Upper lobe of left lung (tissue), 6 donors: ENCODE measurements around the gene MEIOSIN. TPM values are rescaled to one million over a fixed set of nuclear protein-coding genes. Genes with fewer than 3 reads are reported as not detected.

Experiments
- ATAC-seq, 2 donors: fragments of 200-7000 bp; cut with Tn5 transposase; one replicate each; pipeline ENCODE4 v1.9.1; 2022; ENCODE audit warnings: mild to moderate bottlenecking in 2 of 2, moderate library complexity in 2 of 2; ENCODE audit not compliant: low FRiP score in 2 of 2
- DNase-seq, 2 donors: peaks; one replicate each; pipeline ENCODE4 v3.0.0-alpha.2; 2019 to 2020
- H3K27ac ChIP-seq, 4 donors: fragments of 200-600 bp; sonication (generic); one replicate each; pipeline ENCODE4 v1.5.1; 2016 to 2019
- H3K27me3 ChIP-seq, 4 donors: fragments of 200-600 bp; sonication (generic); one replicate each; pipeline ENCODE4 v1.5.1; 2017 to 2019
- H3K36me3 ChIP-seq, 4 donors: fragments of 200-600 bp; sonication (generic); one replicate each; pipeline ENCODE4 v1.5.1; 2016 to 2019
- H3K4me1 ChIP-seq, 4 donors: fragments of 200-600 bp; sonication (generic); one replicate each; pipeline ENCODE4 v1.5.1; 2018 to 2019
- H3K4me3 ChIP-seq, 4 donors: fragments of 200-600 bp; sonication (generic); one replicate each; pipeline ENCODE4 v1.5.1; 2017 to 2019; ENCODE audit warnings: mild to moderate bottlenecking in 2 of 4, moderate library complexity in 1 of 4
- H3K9me3 ChIP-seq, 4 donors: fragments of 200-600 bp; sonication (generic); one replicate each; pipeline ENCODE4 v1.5.1; 2018 to 2019
- EP300 ChIP-seq, 4 donors: sonication (generic); formaldehyde crosslinking; IDR thresholded peaks; one replicate each; pipeline ENCODE4 v1.5.1; 2017; ENCODE audit warnings: antibody characterized with exemption in 4 of 4, control low read depth in 2 of 4
- POLR2A ChIP-seq, 4 donors: fragments of 450-650 bp; IDR thresholded peaks; one replicate each; pipeline ENCODE4 v1.5.1; 2016 to 2017; ENCODE audit warnings: antibody characterized with exemption in 4 of 4, mild to moderate bottlenecking in 2 of 4
- POLR2AphosphoS5 ChIP-seq, 2 donors: sonication (generic); formaldehyde crosslinking; IDR thresholded peaks; one replicate each; pipeline ENCODE4 v1.5.1; 2017; ENCODE audit warnings: antibody characterized with exemption in 2 of 2
- WGBS, 2 donors: methylation state at CpG; one replicate each; pipeline ENCODE4 v1.1.5; 2017 to 2018; 5-methylcytosine and 5-hydroxymethylcytosine counted together
- total RNA-seq, 6 donors: library from RNA; depleted of rRNA in 4 of 6; stranded (reverse); fragments of >200 nt in 4 of 6; gene quantifications; one replicate each; pipeline versions ENCODE4 v1.1.0 to v1.2.1, GENCODE V29; 2016 to 2021
- TF ChIP-seq, protein P1 (sequence below), 6 experiments: fragments of 450-650 bp in 4 of 6; fragments of 200-600 bp in 2 of 6; sonication (generic) in 2 of 6; IDR thresholded peaks; one replicate each; pipeline ENCODE4 v1.5.1; 2016 to 2019; ENCODE audit warnings: antibody characterized with exemption in 6 of 6
- donor health status: DM: no; HTN: no; CAD: no; lungs with moderate emphysema.
- donor health status: DM: no; HTN: yes; CAD: no; lungs with severe emphysema.

MEIOSIN gene
- total RNA-seq, 6 donors from 2014 or later: not detected

DNA sequence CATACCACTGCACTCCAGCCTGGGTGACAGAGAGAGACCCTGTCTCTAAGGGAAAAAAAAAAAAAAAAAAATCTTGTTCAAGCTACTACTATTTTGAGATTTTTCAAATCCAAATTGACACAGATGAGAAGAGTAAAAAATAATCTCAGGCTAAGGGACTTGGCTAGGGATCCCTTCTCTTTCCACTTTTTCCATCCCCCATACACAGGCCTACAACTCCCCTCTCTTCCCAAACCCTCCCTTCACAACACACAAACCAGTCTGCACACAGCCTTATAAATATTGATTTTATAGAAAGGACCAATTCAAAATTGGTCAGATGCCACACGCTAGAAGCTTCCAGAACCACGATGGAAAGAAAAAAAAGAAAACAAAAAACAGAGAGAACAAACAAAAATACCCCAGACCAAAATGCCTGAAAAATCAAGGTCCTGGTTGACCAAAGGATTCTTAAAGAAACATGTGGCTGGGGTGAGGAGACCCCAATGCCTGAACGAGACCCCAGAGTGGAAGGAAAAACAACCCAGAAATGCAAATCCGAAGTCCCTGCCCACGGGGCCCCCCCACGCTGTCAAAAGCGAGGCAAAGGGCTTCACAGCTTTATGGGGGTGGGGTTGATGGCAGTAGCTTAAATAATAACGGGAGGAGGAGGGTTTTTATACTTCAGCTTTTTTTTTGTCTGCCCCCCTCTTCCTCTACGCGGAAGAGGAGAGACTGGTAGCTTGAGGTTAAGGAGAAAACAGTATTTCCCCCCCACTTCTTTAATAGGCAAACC, 22.7 kb upstream of the MEIOSIN start:
- Histone ChIP-seq H3K4me1 (no peaks in the 10 kb centered on the region), H3K36me3 (peaks cover 4 to 27% (median 21%) of the 10 kb centered on the region in 4 donors), H3K4me3 (no peak overlapping the region), H3K27ac (no peak overlapping the region), H3K27me3 (no peaks in the 10 kb centered on the region), H3K9me3 (no peaks in the 10 kb centered on the region)
- TF ChIP-seq POLR2A (IDR thresholded peaks at IDR 0.05) (no peak), EP300 (IDR thresholded peaks at IDR 0.05) (no peak), POLR2AphosphoS5 (IDR thresholded peaks at IDR 0.05) (no peak)
- TF ChIP-seq, protein P1, sequence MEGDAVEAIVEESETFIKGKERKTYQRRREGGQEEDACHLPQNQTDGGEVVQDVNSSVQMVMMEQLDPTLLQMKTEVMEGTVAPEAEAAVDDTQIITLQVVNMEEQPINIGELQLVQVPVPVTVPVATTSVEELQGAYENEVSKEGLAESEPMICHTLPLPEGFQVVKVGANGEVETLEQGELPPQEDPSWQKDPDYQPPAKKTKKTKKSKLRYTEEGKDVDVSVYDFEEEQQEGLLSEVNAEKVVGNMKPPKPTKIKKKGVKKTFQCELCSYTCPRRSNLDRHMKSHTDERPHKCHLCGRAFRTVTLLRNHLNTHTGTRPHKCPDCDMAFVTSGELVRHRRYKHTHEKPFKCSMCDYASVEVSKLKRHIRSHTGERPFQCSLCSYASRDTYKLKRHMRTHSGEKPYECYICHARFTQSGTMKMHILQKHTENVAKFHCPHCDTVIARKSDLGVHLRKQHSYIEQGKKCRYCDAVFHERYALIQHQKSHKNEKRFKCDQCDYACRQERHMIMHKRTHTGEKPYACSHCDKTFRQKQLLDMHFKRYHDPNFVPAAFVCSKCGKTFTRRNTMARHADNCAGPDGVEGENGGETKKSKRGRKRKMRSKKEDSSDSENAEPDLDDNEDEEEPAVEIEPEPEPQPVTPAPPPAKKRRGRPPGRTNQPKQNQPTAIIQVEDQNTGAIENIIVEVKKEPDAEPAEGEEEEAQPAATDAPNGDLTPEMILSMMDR (IDR thresholded peaks at IDR 0.05): no peak
- 77 to 79% methylated on average over 10 of the region's 10 CpGs for WGBS, 2 donors
- DNase-seq (no peak), ATAC-seq (no peak)

DNA sequence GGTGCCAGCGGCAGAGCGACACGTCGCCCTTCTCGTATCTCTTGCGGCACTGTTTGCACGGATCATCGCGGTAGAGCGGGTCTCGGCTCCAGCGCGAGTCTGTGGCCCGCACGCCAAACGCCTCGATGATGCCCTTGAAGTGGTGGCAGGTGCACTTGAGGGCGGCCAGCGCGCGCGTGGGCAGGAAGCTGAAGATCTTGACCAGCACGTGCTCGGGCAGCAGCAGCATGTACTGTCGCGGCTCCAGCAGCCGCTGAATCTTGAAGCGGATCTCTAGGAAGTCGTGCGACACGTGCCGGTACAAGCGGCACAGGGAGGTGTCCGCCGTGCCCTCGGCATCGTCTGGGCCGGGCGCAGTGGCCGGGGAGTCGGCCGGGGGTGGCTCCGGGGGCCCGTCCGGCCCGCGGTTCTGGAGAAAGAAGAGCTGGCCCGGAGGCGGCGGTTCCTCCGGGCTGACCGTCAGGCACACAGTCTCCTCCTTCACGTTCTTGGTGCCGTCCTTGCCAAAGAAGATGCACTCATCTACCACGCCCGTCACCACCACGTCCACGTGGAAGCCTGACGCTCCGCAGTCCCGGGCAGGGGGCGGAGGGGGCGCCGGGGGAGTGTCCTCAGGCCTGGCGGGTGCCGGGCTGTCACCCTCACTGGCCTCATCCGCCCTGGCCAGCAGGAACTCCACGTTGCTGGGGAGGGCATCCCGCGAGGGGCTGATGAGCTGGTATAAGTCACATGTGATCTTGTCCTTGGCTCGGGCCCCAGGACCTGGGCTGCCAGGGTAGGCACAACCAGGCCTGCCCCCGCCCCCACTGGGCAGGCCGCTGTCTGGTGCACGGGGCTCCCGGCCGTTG, 21.2 kb upstream of the MEIOSIN start:
- Histone ChIP-seq H3K4me3 (no peak overlapping the region), H3K4me1 (peaks cover 9 to 10% (median 10%) of the 10 kb centered on the region in 4 donors), H3K27me3 (no peaks in the 10 kb centered on the region), H3K27ac (no peak overlapping the region), H3K9me3 (no peaks in the 10 kb centered on the region), H3K36me3 (peaks cover 4 to 27% (median 21%) of the 10 kb centered on the region in 4 donors)
- ATAC-seq (no peak), DNase-seq (peak in 1 of 2 donors; percentile 82)
- WGBS, 2 donors: 91 to 94% methylated on average over 39 to 64 of the region's 76 CpGs
- TF ChIP-seq POLR2AphosphoS5 (IDR thresholded peaks at IDR 0.05) (no peak), POLR2A (IDR thresholded peaks at IDR 0.05) (no peak), EP300 (IDR thresholded peaks at IDR 0.05) (no peak)
- TF ChIP-seq, protein P1 (IDR thresholded peaks at IDR 0.05): no peak

DNA sequence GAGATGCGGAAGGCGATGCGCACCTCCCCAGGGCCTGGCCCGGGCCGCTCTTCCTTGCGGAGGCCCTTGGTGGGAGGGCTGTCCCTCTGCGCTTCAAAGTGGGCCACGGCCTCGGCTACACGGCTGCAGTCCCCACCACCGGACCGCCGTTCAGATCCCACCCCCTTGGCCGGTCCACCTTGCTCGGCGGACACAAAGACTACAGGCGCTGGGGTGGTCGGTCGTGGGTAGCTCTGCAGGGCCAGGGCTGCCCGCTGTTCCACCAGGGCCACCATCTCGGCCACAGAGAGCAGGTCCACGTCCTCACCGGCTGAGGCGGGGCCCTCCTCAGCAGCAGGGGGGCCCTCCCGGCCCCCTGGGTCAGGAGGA, 20.6 kb upstream of the MEIOSIN start:
- Histone ChIP-seq H3K27me3 (no peaks in the 10 kb centered on the region), H3K4me1 (peaks cover 9 to 10% (median 10%) of the 10 kb centered on the region in 4 donors), H3K4me3 (no peak overlapping the region), H3K9me3 (no peaks in the 10 kb centered on the region), H3K27ac (no peak overlapping the region), H3K36me3 (peaks cover 4 to 27% (median 21%) of the 10 kb centered on the region in 4 donors)
- ATAC-seq (no peak), DNase-seq (peak in 1 of 2 donors; percentile 80)
- WGBS, 2 donors: 80 to 94% methylated on average over 1 to 18 of the region's 25 CpGs
- no peak for TF ChIP-seq EP300 (IDR thresholded peaks at IDR 0.05)
- TF ChIP-seq POLR2AphosphoS5 (IDR thresholded peaks at IDR 0.05): no peak
- no peak for TF ChIP-seq POLR2A (IDR thresholded peaks at IDR 0.05)
- TF ChIP-seq, protein P1 (IDR thresholded peaks at IDR 0.05): no peak

DNA sequence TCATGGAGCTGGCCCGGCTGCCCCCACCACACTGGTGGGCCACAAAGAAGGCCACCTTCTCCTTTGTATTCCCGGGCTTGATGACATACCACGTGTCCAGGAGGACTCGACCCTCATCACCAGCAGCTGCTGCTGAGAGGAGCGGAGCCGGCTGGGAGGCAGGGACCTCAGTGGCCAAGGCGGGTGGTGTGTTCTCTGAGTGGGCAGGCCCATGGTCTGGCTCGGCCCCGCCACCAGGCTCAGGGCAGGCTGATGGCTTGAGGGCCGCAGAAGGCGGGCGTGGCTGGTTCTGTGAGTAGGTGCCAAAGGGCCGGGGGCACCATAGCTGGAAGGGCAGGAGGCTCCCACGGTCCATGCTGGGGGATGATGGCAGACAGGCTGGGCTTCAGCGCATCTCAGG, 20.1 kb upstream of the MEIOSIN start:
- peaks cover 12 to 15% (median 14%) of the 10 kb centered on the region in 4 donors for H3K4me1 ChIP-seq
- WGBS, 2 donors: 90 to 96% methylated on average over 13 to 14 of the region's 15 CpGs
- no peak overlapping the region for H3K27ac ChIP-seq
- H3K9me3 ChIP-seq: no peaks in the 10 kb centered on the region
- H3K36me3 ChIP-seq: peaks cover 4 to 27% (median 21%) of the 10 kb centered on the region in 4 donors
- no peak overlapping the region for H3K4me3 ChIP-seq
- no peak for TF ChIP-seq POLR2A (IDR thresholded peaks at IDR 0.05)
- TF ChIP-seq POLR2AphosphoS5 (IDR thresholded peaks at IDR 0.05): no peak
- TF ChIP-seq EP300 (IDR thresholded peaks at IDR 0.05): no peak
- TF ChIP-seq, protein P1 (IDR thresholded peaks at IDR 0.05): no peak
- DNase-seq (peak in 1 of 2 donors; percentile 77), ATAC-seq (no peak)
- H3K27me3 ChIP-seq: no peaks in the 10 kb centered on the region
